Fibroblast of lung (primary cell): ENCODE data around the gene PRDM13. TPM values are rescaled to one million over a fixed set of nuclear protein-coding genes. Genes with fewer than 3 reads are reported as not detected.

Experiments
- DNase-seq, 2 donors: peaks; one replicate each; pipeline versions ENCODE4 v3.0.0 to v3.0.0-alpha.2; 2010; ENCODE audit warnings: low read depth in 2 of 2
- H2AFZ ChIP-seq: 2 replicates; pipeline ENCODE4 v1.5.1; 2012; ENCODE audit warnings: low read length, control low read depth, inconsistent platforms
- H3K27ac ChIP-seq: 2 replicates; pipeline ENCODE4 v1.5.1; 2011; ENCODE audit warnings: low read length, control low read depth; ENCODE audit not compliant: insufficient read depth
- H3K27me3 ChIP-seq: 2 replicates; pipeline ENCODE4 v1.5.1; 2011; ENCODE audit warnings: mild to moderate bottlenecking, low read length; ENCODE audit not compliant: control insufficient read depth, insufficient read depth
- H3K36me3 ChIP-seq: 2 replicates; pipeline ENCODE4 v1.5.1; 2011; ENCODE audit warnings: low read length; ENCODE audit not compliant: control insufficient read depth, insufficient read depth
- H3K4me1 ChIP-seq: 2 replicates; pipeline ENCODE4 v1.5.1; 2011; ENCODE audit warnings: low read length; ENCODE audit not compliant: control insufficient read depth, insufficient read depth; ENCODE audit errors: extremely low read depth
- H3K4me2 ChIP-seq: 2 replicates; pipeline ENCODE4 v1.5.1; 2011; ENCODE audit warnings: low read length, control low read depth; ENCODE audit not compliant: insufficient read depth; ENCODE audit errors: extremely low read depth
- H3K4me3 ChIP-seq, 4 experiments: fragments of 200-600 bp in 1 of 4; sonication (generic) in 1 of 4; replicated peaks in 1 of 4; 2 replicates each; pipeline ENCODE4 v1.5.1; 2011 to 2016; ENCODE audit warnings: low read length in 4 of 4, low read depth in 3 of 4, mild to moderate bottlenecking in 3 of 4, control low read depth in 2 of 4, inconsistent platforms in 1 of 4, mixed read lengths in 1 of 4; ENCODE audit not compliant: insufficient read depth in 1 of 4; ENCODE audit errors: control extremely low read depth in 1 of 4
- H3K79me2 ChIP-seq: 2 replicates; pipeline ENCODE4 v1.5.1; 2012; ENCODE audit warnings: mild to moderate bottlenecking, low read length, inconsistent platforms; ENCODE audit not compliant: control insufficient read depth, insufficient read depth
- H3K9ac ChIP-seq: 2 replicates; pipeline ENCODE4 v1.5.1; 2011; ENCODE audit warnings: mild to moderate bottlenecking, low read length, control low read depth; ENCODE audit not compliant: insufficient read depth
- H3K9me3 ChIP-seq: 2 replicates; pipeline ENCODE4 v1.5.1; 2012; ENCODE audit warnings: low read depth, low read length; ENCODE audit not compliant: control insufficient read depth, insufficient read depth
- H4K20me1 ChIP-seq: 2 replicates; pipeline ENCODE4 v1.5.1; 2011; ENCODE audit warnings: low read length; ENCODE audit not compliant: control insufficient read depth, insufficient read depth; ENCODE audit errors: extremely low read depth
- EZH2 ChIP-seq: IDR thresholded peaks from 2 replicates; pipeline ENCODE4 v1.5.1; 2012; ENCODE audit warnings: low read length, control low read depth, mild to moderate bottlenecking; ENCODE audit errors: missing control alignments
- polyA plus RNA-seq, 2 donors: library from polyadenylated mRNA; depleted of rRNA in 1 of 2; stranded (reverse) in 1 of 2; unstranded in 1 of 2; fragments of >200 nt; gene quantifications; 2 replicates each; pipeline ENCODE4 v1.2.1, GENCODE V29; 2011 to 2012; ENCODE audit warnings: missing spikeins in 1 of 2
- total RNA-seq: library from RNA; depleted of rRNA; stranded (reverse); fragments of >200 nt; gene quantifications from 2 replicates; pipeline ENCODE4 v1.2.1, GENCODE V29; 2014
- TF ChIP-seq, protein P1 (sequence below), 2 donors: IDR thresholded peaks in 1 of 2; conservative IDR thresholded peaks in 1 of 2; 1 replicate in 1 of 2; 2 replicates in 1 of 2; pipeline ENCODE4 v1.5.1; 2011 to 2012; ENCODE audit warnings: low read length in 2 of 2, control low read depth in 1 of 2, inconsistent platforms in 1 of 2, low read depth in 1 of 2, mild to moderate bottlenecking in 1 of 2

PRDM13 gene
- total and polyA plus RNA-seq, 2 donors (not counting 1 experiment from before 2014, with no cell fraction given), result not detected

GRCh38 chr6:99613409-99613704 is 6.7 kb downstream of the PRDM13 start:
- no peaks in the 10 kb centered on the region for H4K20me1 ChIP-seq
- H3K27me3 ChIP-seq, result peaks cover 71% of the 10 kb centered on the region
- H3K4me1 ChIP-seq, result no peaks in the 10 kb centered on the region
- H3K27ac ChIP-seq, result no peak overlapping the region
- no peaks in the 10 kb centered on the region for H3K36me3 ChIP-seq
- no peak overlapping the region for H3K9ac ChIP-seq
- H3K9me3 ChIP-seq, result no peaks in the 10 kb centered on the region
- H3K4me3 ChIP-seq, result peak overlapping the region in 2 of 4 experiments; percentile 10 to 32
- H3K79me2 ChIP-seq, result no peaks in the 10 kb centered on the region
- no peak overlapping the region for H2AFZ ChIP-seq
- peak; percentile 19 to 39 for DNase-seq
- no peak for TF ChIP-seq EZH2
- TF ChIP-seq, protein P1, sequence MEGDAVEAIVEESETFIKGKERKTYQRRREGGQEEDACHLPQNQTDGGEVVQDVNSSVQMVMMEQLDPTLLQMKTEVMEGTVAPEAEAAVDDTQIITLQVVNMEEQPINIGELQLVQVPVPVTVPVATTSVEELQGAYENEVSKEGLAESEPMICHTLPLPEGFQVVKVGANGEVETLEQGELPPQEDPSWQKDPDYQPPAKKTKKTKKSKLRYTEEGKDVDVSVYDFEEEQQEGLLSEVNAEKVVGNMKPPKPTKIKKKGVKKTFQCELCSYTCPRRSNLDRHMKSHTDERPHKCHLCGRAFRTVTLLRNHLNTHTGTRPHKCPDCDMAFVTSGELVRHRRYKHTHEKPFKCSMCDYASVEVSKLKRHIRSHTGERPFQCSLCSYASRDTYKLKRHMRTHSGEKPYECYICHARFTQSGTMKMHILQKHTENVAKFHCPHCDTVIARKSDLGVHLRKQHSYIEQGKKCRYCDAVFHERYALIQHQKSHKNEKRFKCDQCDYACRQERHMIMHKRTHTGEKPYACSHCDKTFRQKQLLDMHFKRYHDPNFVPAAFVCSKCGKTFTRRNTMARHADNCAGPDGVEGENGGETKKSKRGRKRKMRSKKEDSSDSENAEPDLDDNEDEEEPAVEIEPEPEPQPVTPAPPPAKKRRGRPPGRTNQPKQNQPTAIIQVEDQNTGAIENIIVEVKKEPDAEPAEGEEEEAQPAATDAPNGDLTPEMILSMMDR (conservative IDR thresholded peaks at IDR 0.05 in 1 of 2, IDR thresholded peaks at IDR 0.05 in 1 of 2; ENCODE audit: low read depth in 1 of 2, low read length in 2 of 2), result peak; percentile 13 to 44
- H3K4me2 ChIP-seq, result peak overlapping the region; percentile 44

DNA sequence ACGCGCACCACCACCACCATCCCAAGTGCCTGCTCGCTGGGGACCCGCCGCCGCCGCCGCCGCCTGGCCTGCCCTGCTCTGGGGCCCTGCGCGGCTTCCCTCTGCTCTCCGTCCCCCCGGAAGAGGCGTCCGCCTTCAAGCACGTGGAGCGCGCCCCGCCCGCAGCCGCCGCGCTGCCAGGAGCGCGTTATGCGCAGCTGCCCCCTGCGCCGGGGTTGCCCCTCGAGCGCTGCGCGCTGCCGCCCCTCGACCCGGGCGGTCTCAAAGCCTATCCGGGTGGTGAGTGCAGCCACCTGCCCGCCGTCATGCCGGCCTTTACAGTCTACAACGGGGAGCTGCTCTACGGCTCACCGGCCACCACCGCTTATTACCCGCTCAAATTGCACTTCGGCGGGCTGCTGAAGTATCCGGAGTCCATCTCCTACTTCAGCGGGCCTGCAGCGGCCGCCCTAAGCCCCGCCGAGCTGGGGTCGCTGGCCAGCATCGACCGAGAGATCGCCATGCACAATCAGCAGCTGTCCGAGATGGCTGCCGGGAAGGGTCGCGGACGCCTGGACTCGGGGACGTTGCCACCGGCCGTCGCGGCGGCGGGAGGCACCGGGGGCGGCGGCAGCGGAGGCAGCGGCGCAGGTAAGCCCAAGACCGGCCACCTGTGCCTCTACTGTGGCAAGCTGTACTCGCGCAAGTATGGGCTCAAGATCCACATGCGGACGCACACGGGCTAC is 7.2 kb downstream of the PRDM13 start:
- TF ChIP-seq, protein P1 (conservative IDR thresholded peaks at IDR 0.05 in 1 of 2, IDR thresholded peaks at IDR 0.05 in 1 of 2; ENCODE audit: low read depth in 1 of 2, low read length in 2 of 2), result no peak
- TF ChIP-seq EZH2, result peak; percentile 97
- Histone ChIP-seq H3K4me1 (no peaks in the 10 kb centered on the region), H3K4me2 (no peak overlapping the region), H3K27ac (no peak overlapping the region), H3K27me3 (peaks cover 71% of the 10 kb centered on the region), H3K79me2 (no peaks in the 10 kb centered on the region), H3K4me3 (peak overlapping the region in 1 of 4 experiments; percentile 32), H3K36me3 (no peaks in the 10 kb centered on the region), H4K20me1 (no peaks in the 10 kb centered on the region), H3K9me3 (no peaks in the 10 kb centered on the region), H3K9ac (no peak overlapping the region), H2AFZ (no peak overlapping the region)
- no peak for DNase-seq

DNA sequence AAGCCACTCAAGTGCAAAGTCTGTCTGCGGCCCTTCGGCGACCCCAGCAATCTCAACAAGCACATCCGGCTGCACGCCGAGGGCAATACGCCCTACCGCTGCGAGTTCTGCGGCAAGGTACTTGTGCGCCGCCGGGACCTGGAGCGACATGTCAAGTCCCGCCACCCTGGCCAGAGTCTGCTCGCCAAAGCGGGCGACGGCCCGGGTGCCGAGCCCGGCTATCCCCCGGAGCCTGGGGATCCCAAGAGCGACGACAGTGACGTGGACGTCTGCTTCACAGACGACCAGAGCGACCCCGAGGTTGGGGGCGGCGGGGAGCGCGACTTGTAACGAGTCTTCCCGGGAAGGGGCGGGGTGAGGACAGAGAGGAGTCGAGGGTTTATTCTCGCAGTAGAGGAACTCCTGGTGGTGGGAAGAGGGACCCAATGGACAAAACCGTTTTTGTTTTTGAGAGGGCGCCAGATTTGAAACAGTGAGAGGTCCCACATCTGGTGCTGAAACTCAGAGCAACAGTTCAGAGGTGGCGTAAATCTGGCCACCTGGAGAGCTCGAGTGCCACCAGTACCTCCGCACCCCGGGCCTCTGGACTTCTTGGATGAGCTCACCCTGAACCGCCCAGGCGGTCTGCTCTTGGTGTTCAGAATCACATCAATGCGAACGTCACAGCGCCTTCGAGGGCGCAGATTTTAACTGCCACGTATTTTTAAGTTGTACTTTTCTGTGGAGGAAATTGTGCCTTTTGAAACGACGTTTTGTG is 8.0 kb downstream of the PRDM13 start:
- H3K9ac ChIP-seq, result no peak overlapping the region
- H2AFZ ChIP-seq, result no peak overlapping the region
- H3K36me3 ChIP-seq, result no peaks in the 10 kb centered on the region
- no peaks in the 10 kb centered on the region for H3K9me3 ChIP-seq
- no peak overlapping the region for H3K4me3 ChIP-seq
- peaks cover 70% of the 10 kb centered on the region for H3K27me3 ChIP-seq
- DNase-seq, result no peak
- H3K4me2 ChIP-seq, result no peak overlapping the region
- H3K79me2 ChIP-seq, result no peaks in the 10 kb centered on the region
- no peaks in the 10 kb centered on the region for H4K20me1 ChIP-seq
- TF ChIP-seq EZH2, result peak; percentile 17
- TF ChIP-seq, protein P1 (conservative IDR thresholded peaks at IDR 0.05 in 1 of 2, IDR thresholded peaks at IDR 0.05 in 1 of 2; ENCODE audit: low read depth in 1 of 2, low read length in 2 of 2), result no peak
- H3K4me1 ChIP-seq, result no peaks in the 10 kb centered on the region
- no peak overlapping the region for H3K27ac ChIP-seq
